ENCODE data around the gene GAL3ST2.

GAL3ST2 gene

GRCh38 chr2:241850544-241851324, 74.1 kb downstream of the GAL3ST2 start:
- no peak for TF ChIP-seq EZH2 (IDR thresholded peaks at IDR 0.05)
- TF ChIP-seq POLR2AphosphoS5 (IDR thresholded peaks at IDR 0.05; ENCODE audit: borderline replicate concordance, low read depth, low read length), result no peak
- TF ChIP-seq FOXP2 (optimal IDR thresholded peaks at IDR 0.05; ENCODE audit: control extremely low read depth, extremely low read length, insufficient read depth), result no peak
- Histone ChIP-seq H3K9me3 (ENCODE audit: low read depth, low read length) (no peaks in the 10 kb centered on the region), H3K4me3 (no peak overlapping the region), H3K9ac (ENCODE audit: insufficient read length) (no peak overlapping the region), H3K36me3 (ENCODE audit: insufficient read depth, low read length) (no peaks in the 10 kb centered on the region), H3K27ac (no peak overlapping the region)
- DNase-seq (ENCODE audit: low read depth, low spot score), result no peak

GRCh38 chr2:241851325-241852115, 74.9 kb downstream of the GAL3ST2 start:
- no peak for DNase-seq (ENCODE audit: low read depth, low spot score)

GRCh38 chr2:241852116-241852980, 75.7 kb downstream of the GAL3ST2 start:
- Histone ChIP-seq H3K36me3 (ENCODE audit: insufficient read depth, low read length) (no peaks in the 10 kb centered on the region), H3K4me3 (no peak overlapping the region), H3K27ac (no peak overlapping the region), H3K9ac (ENCODE audit: insufficient read length) (no peak overlapping the region), H3K9me3 (ENCODE audit: low read depth, low read length) (no peaks in the 10 kb centered on the region)
- no peak for TF ChIP-seq POLR2AphosphoS5 (IDR thresholded peaks at IDR 0.05; ENCODE audit: borderline replicate concordance, low read depth, low read length)
- TF ChIP-seq EZH2 (IDR thresholded peaks at IDR 0.05), result no peak
- TF ChIP-seq FOXP2 (optimal IDR thresholded peaks at IDR 0.05; ENCODE audit: control extremely low read depth, extremely low read length, insufficient read depth), result no peak
- DNase-seq (ENCODE audit: low read depth, low spot score), result no peak

More at GRCh38 chr2:241851325-241852115, 74.9 kb downstream of the GAL3ST2 start:
- no peak for TF ChIP-seq EZH2 (IDR thresholded peaks at IDR 0.05)
- TF ChIP-seq FOXP2 (optimal IDR thresholded peaks at IDR 0.05; ENCODE audit: control extremely low read depth, extremely low read length, insufficient read depth), result no peak
- no peak for TF ChIP-seq POLR2AphosphoS5 (IDR thresholded peaks at IDR 0.05; ENCODE audit: borderline replicate concordance, low read depth, low read length)
- no peak overlapping the region for H3K4me3 ChIP-seq
- no peak overlapping the region for H3K27ac ChIP-seq
- no peak overlapping the region for H3K9ac ChIP-seq (ENCODE audit: insufficient read length)
- H3K36me3 ChIP-seq (ENCODE audit: insufficient read depth, low read length), result no peaks in the 10 kb centered on the region
- H3K9me3 ChIP-seq (ENCODE audit: low read depth, low read length), result no peaks in the 10 kb centered on the region

- H3K36me3 ChIP-seq (ENCODE audit: insufficient read depth, low read length), result no peaks in the 10 kb centered on the region
- H3K4me3 ChIP-seq, result no peak overlapping the region
- TF ChIP-seq POLR2AphosphoS5 (IDR thresholded peaks at IDR 0.05; ENCODE audit: borderline replicate concordance, low read depth, low read length) (no peak), EZH2 (IDR thresholded peaks at IDR 0.05) (no peak), FOXP2 (optimal IDR thresholded peaks at IDR 0.05; ENCODE audit: control extremely low read depth, extremely low read length, insufficient read depth) (no peak)
- H3K27ac ChIP-seq, result no peak overlapping the region
- no peaks in the 10 kb centered on the region for H3K9me3 ChIP-seq (ENCODE audit: low read depth, low read length)
- no peak for DNase-seq (ENCODE audit: low read depth, low spot score)
- no peak overlapping the region for H3K9ac ChIP-seq (ENCODE audit: insufficient read length)
Measured at GRCh38 chr2:241852981-241853631, 76.5 kb downstream of the GAL3ST2 start.

Data from SK-N-MC (cell line).